Midbrain (tissue), 1 donor: Measurements from ENCODE around the gene NMS.
A peak's percentile ranks its signal among the peaks of the same experiment; 100 is the strongest.
"Not testable (repeated sequence)": the region's sequence is repeated elsewhere in the genome, so short reads cannot be mapped to it uniquely, and the experiment has no call there.

Experiments
- DNase-seq: peaks from one replicate; lab custom pipeline; 2025; lab: John Stamatoyannopoulos, UW

Gene NMS, protein sequence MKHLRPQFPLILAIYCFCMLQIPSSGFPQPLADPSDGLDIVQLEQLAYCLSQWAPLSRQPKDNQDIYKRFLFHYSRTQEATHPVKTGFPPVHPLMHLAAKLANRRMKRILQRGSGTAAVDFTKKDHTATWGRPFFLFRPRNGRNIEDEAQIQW

DNA sequence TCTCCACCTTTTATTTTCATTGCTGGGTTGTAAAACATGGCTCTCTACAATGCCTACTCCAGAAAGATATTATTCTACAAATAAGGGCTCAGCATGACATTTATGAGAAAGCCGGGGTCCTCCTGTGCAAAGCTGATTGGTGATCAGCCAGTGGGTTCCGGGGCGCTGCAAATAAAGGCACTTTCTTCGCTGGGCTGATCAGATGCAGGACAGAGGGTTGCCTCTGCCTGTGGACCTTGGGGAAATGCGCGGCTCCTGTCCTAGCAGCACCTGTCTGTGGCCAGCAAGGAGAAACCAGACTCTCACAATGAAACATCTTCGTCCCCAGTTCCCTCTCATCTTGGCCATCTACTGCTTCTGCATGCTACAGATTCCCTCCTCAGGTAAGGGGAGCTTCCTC, at the start of gene NMS:
Gene NMS (plus strand): TSS at position 301 of the 400 bp plus-strand sequence. CDS start 7 bp downstream, at position 308.
- DNase-seq: no peak

DNA sequence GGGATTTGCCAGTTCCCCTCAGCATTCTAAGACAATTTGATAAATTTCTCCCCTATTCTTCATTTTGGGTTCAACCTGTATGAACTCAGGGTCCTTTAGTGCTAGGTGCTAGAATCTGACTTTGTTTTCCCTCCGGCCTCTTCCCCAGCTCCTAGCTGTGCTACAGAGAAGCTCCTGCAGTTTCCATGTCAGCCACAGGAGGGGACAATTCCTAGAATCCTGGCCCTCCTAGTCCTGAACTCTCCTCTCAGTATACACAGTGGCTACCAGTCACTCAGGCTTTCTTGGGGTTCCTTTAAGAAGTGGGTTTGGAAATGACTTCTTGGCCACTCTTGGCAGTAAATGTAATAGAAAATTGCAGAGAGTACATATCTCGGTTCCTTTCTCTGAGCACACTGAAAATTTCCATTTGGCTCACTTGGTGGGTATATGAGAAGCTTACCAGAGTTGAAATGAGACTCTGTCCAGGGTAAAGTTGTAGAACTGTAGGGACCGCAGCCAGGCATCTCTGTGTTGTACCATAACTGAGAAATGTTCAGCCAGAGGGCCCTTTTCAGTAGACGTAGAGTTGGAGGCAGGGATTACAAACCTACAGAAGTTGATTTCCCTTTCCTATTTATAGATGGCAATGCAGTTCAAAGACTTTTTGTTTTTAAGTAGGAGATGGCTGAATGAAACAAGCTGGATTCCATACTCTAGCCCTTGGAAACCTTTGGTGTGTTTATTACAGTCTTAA, 47.8 kb upstream of the NMS start:
- DNase-seq: peak; percentile 13

DNA sequence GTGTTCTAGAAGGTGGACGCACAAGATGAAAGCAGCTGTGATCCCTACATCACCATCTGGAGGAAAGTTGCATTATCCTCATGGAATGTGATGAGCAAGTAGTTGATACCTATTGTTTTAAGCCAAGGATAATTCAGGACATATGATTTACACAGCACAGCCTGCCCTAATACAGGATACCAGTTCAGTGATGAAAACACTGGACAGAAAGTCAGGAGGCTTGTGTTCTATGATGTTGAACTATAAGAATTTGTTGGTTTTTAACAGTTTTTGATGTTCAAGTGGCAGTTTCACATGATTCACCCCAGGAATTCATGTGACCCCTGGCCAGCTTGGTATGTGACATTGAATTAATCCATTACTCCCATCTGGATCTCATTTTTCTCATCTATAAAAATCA, 46.7 kb upstream of the NMS start:
- no peak for DNase-seq

DNA sequence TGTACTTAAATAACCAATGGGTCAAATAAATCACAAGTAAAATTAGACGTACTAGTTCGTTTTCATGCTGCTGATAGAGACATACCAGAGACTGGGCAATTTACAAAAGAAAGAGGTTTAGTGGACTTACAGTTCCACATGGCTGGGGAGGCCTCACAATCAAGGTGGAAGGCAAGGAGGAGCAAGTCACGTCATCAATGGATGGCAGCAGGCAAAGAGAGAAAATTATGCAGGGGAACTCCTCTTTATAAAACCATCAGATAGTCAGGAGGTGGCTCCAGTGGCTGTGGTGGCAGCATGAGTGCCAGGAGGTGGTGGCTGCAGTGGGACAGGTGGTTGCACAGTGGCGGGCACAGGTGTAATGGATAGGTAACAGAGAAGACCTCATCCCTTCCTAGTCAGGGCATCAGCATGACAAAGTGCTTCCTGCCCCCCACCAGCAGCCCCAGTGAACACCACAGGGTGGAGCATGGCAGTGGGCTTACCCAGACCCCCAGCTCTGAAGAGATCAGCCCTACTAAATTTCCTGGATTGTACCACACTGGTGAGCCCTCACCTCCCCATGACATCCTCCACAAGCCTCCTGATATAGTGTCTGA, 45.9 kb upstream of the NMS start:
- no peak for DNase-seq

DNA sequence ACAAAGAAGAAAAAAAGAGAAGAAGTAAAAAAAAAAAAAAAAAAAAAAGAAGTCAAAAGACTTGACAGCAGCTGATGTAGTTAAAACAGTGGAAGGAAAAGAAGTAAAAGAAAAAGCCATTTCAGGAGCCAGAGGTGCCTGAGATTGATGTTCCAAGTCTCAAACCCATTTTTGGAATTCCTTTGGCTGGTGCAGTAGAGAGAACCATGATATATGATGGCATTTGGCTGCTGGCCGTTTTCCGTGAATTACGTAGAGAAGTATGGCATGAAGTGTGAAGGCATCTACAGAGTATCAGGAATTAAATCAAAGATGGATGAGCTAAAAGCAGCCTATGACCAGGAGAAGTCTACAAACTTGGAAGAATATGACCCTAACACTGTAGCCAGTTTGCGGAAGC, 45.2 kb upstream of the NMS start:
- DNase-seq: no peak

DNA sequence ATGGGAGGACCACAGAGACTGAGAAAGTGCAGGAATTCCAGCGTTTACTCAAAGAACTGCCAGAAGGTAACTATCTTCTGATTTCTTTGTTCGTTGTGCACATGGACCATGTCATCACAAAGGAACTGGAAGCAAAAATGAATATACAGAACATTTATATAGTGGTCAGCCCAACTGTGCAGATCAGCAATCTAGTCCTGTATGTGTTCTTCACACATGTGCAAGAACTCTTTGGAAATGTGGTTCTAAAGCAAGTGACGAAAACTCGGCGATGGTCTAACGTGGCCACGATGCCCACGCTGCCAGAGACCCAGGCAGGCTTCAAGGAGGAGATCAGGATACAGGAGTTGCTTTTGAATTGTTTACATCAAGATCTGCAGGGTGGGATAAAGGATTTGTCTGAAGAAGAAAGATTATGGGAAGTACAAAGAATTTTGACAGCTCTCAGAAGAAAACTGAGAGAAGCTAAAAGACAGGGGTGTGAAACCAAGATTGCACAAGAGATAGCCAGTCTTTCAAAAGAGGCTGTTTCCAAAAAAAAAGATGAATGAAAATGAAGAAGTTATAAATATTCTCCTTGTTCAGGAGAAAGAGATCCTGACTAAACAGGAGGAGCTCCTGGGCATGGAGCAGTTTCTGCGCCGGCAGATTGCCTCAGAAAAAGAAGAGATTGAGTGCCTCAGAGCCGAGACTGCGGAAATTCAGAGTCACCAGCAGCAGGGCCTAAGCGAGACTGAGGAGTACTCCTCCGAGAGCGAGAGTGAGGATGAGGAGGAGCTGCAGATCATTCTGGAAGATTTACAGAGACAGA, 44.5 kb upstream of the NMS start:
- no peak for DNase-seq

DNA sequence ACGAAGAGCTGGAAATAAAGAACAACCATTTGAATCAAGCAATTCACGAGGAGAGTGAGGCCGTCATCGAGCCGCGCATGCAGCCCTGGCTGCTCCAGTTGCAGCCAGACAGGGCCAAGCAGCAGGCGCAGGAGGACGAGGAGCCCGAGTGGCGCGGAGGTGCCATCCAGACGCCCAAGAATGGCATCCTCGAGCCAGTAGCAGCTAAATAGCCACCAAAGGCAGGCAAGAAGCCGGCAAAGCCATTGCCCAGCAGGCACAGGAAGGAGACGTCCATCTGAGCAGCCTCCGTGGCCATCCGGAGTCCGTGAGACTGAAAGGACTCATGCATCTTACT, 43.9 kb upstream of the NMS start:
- DNase-seq: no peak

DNA sequence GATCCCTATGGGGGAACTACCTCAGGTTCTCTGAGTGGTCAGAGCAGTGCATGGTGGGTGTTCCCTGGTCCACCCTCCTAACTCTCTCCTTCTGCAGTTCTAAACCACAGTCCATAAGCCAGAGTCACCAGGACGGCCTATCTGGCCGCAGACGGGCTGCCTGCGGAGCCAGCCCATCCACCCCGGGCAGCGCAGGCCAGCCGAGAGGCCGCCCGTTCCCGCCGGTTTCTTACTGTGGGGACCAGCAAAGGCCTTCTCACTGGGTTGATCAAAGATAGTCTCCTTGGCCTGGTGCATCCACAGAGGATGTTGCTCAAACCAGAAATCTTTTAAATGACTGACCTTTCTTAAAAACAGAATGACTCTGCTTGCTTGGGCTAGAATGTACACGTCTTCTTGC, 43.2 kb upstream of the NMS start:
- DNase-seq: no peak

DNA sequence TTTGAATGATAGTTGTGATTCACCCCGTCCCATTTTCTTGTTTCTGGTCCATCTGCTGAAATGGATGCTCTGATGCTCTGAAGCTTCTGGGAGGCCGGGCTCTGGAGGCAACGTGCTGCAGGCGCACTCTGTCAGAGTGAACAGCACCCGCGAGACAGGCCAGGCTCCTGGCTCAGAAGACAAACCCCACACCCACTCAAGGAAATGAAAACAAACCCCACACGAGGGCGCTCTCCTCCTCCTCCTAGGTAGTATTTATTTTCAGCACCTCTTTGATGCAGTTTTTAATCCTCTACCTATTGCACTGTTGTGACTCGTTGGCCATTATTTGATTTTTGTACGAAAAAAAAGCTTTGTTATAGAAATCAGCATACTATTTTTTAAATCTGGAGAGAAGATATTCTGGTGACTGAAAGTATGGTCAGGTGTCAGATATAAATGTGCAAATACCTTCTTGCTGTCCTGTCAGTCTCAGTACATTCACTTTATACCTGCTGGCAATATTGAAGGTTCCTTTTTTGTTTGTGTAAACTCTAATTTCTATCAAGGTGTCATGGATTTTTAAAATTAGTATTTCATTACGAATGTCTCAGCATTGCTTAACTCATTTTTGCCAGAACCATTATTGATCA, 42.5 kb upstream of the NMS start:
- DNase-seq: peak; percentile 63

DNA sequence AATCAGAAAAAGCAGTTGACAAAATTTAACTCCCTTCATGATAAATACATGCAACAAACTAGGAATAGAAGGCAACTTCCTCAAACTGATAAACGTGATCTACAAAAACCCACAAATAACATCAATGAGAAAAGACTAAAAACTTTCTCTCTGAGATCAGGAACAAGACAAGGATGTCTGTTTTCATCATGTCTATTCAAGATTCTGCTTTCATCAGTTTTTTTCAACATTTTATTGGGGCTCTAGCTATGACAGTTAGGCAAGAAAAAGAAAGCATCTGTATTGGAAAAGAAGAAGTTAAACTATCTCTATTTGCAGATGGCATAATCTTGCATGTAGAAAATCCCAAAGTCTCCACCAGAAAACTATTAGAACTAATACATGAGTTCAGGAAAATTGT, 40.6 kb upstream of the NMS start:
- no peak for DNase-seq

DNA sequence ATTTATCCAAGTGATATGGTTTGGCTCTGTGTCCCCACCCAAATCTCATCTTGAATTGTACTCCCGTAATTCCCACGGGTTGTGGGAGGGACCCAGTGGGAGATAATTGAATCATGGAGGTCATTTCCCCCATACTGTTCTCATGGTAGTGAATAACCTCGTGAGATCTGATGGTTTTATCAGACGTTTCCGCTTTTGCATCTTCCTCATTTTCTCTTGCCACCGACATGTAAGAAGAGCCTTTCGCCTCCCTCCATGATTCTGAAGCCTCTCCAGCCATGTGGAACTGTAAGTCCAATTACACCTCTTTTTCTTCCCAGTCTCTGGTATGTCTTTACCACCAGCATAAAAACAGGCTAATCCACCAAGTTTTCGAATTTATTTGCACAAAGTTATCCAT, 32.5 kb upstream of the NMS start:
- no peak for DNase-seq

DNA sequence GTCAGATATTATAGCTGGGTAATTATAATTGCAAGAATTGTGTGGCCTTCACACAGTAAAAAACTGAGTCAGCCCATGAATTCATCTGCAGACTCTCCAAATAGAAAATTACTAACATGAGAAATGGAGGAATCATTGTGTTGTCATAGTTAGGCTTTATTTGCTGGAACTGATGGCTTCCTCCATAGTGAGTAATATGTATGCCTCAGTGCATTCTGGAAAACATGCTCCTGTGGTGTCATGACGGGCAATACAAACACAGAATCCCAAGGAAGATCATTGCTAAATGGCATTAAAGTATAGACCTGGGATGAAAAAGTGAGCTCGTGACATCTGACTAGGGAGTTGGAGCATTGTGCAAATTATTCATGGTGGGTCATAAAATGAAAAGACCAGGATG, 23.6 kb upstream of the NMS start:
- no peak for DNase-seq

DNA sequence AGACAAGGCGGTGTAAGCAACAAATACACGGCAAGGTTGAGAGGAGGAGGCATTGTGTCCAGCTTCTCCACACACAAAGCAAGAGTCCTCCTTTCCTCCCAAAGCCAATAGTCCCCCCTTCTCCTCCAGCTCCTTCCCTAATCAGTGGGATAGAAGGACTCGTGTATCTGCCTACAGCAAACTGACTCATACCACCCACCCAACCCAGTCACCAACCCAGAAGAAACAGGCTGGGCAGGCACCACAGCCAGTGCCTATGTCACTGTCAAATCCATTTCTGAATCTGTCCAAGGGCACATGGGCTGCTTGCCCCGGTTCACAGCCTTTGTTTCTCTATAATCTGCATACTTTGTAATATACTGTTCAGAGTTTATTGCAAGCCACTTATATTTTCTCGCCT, 19.2 kb upstream of the NMS start:
- no peak for DNase-seq

DNA sequence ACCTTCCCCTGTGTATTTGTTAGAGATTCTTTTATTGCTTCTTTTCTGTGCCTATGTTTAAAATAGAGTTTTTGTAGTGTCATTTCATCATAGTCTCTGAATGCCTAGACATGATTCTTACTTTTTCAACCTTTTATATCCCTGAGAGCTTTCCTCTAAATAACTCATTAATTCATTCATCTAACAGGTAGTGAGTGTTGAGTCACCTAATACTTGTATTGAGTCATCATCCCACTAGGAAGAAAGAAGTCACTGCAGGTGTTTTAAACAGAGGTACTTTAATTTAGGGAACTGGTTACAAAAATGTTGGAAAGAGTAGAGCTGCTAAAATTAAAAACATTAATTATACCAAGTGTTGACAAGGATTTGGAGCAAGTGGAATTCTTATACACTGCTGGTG, 18.5 kb upstream of the NMS start:
- no peak for DNase-seq

DNA sequence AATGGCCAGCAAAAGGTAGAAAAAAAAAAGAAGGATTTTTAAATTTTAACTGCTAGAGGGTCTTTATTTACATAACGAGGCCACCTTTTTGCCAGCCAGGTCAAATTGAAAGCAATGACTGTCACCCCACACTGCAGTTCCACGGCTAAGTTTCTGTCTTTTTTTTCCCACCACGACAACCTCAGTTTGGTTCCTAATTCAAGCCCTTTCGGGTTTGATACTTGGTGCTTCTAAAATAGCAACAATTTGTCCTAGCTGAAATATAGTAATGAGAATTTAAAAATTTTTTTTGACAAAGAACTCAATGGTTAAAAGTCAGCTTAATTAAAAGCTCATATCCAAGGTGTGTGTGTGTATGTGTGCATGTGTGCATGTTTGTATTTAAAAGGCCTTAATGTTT, 16.4 kb upstream of the NMS start:
- DNase-seq: no peak

DNA sequence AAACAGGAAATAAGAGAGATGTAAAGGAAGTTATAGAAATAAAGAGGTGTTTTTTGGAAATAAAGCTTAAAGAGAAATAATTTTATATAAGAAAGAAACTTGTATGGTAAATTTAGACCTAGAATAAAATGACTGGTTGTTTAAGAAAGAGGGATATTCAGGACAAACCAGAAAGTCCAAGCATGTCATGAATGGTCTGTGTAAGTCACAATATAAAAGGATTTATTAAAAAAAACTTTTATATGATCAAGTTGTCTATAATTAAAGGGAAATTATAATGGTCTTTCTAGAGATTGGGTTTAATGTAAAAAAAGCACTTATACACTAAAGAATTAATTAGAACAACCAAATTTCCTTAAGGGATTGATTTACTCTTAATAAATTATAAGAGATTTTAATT, 13.9 kb upstream of the NMS start:
- not testable (repeated sequence) for DNase-seq

DNA sequence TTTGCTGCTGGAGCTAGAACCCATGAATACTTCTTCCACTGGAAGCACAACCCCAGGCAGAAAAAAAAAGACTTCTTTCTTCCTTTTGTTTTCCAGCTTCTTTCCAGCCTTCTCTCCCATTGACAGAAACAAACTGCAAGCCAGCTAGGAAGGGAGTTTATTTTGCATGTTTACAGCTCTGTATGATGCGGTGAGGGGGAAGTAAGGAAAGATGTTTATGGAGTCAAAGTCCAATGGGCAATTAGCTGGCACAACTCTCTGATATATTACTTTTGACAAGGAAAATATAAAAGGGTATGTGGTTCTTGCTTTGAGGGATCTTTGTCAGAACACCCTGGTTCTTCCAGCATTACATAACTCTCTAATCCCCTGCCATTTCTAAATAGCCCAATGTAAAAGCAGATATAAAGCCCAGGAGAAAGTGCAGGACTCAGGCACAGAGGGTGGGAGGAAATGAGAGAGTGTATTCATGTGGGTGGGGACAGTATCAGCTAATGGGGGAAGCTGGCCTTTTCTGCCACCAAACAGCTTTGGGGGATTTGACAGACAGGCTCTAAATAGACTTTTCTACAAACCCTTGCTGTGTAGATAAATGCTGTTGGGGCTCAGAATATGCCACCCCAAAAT, 9.3 kb upstream of the NMS start:
- DNase-seq: no peak

DNA sequence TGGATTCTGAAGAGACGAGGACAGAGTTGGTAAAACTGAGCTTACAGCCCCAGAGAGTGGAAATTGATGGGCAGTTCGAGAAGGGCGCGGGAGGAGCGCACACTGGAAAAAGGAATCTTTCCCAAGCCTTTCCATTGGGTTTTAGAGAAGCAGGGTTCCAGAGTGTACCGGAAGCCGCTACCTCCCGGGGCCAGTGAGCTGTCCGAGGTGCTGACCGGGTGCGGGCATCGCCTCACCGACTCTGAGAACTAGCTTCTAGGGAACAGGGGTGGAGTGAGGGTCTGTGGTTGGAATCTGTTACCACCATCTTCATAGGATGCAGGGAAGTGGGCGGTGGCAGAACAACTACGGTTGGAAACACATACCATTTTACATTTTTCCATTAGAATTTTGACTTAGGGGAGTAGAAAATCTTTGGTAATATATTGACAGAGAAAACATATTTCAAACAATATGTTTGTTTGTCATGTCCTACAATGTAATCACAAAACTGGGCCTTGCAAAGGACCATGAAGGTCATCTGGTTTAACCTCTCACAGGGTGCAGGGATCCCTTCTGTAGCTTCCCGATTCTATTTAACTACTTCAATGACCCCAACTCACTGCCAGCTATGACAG, 724 bp downstream of the NMS start:
- no peak for DNase-seq

DNA sequence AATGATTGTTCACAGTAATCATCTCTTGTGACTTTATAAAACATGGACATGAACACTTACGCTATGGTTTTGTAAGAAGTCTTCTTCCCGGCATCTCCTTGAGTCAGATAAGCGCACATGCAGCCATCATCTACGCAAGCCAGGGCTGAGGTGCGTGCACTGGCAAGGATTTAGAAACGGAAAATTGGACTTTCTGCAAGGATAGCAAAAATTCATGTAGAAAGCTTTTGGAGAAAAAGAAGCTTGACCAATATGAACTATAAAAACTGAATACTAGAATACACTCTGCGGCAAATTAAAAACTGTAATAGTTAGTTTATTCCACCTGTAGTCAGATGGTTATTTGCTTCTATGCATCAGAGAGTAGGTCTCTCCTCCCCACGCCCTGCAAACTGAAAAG, 6.3 kb downstream of the NMS start:
- DNase-seq: no peak

DNA sequence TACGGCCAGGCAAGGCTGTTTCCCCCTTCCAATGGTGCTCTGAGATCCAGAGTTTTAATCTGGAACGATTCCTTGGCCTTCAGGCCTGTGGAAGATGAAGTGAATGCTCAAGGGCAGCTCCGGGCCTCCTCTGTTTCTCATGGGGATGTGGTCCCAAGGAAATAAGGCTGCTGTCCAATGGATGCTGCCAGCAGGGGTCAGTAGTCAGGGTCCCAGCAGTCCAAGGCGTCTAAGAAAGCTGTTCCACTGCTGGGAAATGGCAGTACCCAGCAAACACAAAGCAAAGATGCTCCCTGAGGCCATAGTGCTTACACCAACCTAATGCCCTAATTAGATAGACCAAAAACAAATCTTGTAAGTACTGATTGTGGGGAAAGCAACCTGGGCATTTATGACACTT, 12.5 kb downstream of the NMS start:
- no peak for DNase-seq

DNA sequence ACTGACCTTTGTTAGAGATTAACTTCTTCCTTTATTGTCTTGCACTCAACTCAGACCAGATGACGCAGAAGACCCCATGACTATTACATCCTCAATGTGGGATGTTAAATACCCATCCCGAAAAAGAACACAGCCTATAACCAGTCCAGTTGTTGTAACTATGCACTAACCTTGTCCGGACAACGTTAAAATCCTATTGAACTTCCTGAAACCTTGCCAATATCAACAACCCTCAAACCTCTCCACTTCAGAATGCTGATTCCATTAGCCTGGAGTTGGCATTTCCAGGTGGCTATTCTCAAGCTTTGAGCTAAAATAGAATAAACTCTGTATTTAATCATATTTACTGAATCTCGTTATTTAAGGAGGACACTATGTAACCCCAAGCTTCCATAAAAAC, 13.6 kb downstream of the NMS start:
- DNase-seq: no peak

DNA sequence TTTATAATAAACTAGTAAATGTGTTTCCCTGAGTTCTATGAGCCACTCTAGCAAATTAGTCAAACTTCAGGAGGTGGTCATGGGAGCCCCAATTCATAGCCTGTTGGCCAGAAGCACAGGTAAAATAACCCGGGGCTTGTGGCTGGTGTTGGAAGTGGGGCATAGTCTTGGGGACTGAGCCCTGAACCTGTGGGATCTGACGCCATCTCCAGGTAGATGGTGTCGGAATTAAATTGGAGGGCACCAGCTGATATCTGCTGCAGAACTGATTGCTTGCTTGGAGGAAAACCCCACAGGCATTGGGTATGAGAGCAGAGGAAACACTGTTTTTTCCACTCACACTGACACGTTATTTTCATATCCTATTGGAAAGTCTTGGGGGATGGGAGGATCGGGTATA, 14.1 kb downstream of the NMS start:
- no peak for DNase-seq
